PC-9 (cell line): ENCODE measurements around the gene PRDX4. TPM values are rescaled to one million over a fixed set of nuclear protein-coding genes. Genes with fewer than 3 reads are reported as not detected.
A peak's percentile ranks its signal among the peaks of the same experiment; 100 is the strongest.

ENCODE experiments used
- BruUV-seq: library from RNA; stranded (reverse); fragments of 400-500 nt; replicated peaks from 2 replicates; lab custom pipeline; 2021; lab: Mats Ljungman, UMichigan
- CTCF ChIA-PET: fragments of 300-600 bp; sonication (Branson Sonifier 250); formaldehyde crosslinking; loops from one replicate; lab custom pipeline; 2022; ENCODE audit warnings: antibody characterized with exemption; lab: Charles Lee
- POLR2A ChIA-PET: fragments of 300-600 bp; sonication (Branson Sonifier 250); formaldehyde crosslinking; loops from one replicate; lab custom pipeline; 2022; ENCODE audit warnings: antibody characterized with exemption; ENCODE audit not compliant: unreplicated experiment; lab: Charles Lee
- DNase-seq, 2 experiments: peaks; one replicate each; pipeline versions ENCODE4 v3.0.0 to v3.0.0-alpha.2; 2015 to 2022; ENCODE audit warnings: mixed read lengths in 1 of 2
- H2AFZ ChIP-seq: fragments of 200-600 bp; sonication (generic); 2 replicates; pipeline ENCODE4 v1.8.1; 2017; ENCODE audit warnings: antibody characterized with exemption
- H3F3A ChIP-seq: fragments of 200-600 bp; sonication (generic); 2 replicates; pipeline ENCODE4 v1.8.1; 2017; ENCODE audit warnings: antibody characterized with exemption, mild to moderate bottlenecking, low read depth; ENCODE audit not compliant: insufficient read depth
- H3K27ac ChIP-seq: fragments of 200-600 bp; sonication (generic); 2 replicates; pipeline ENCODE4 v1.6.1; 2016; ENCODE audit warnings: mixed run types
- H3K27me3 ChIP-seq: fragments of 200-600 bp; sonication (generic); 2 replicates; pipeline ENCODE4 v1.6.1; 2016; ENCODE audit warnings: low read depth, mixed run types; ENCODE audit not compliant: insufficient read depth
- H3K36me3 ChIP-seq: fragments of 200-600 bp; sonication (generic); 2 replicates; pipeline ENCODE4 v1.6.1; 2016; ENCODE audit warnings: low read depth, mixed run types
- H3K4me1 ChIP-seq: fragments of 200-600 bp; sonication (generic); replicated peaks from 2 replicates; pipeline ENCODE4 v1.6.1; 2016; ENCODE audit warnings: mixed run types; ENCODE audit not compliant: insufficient read depth
- H3K4me2 ChIP-seq: fragments of 200-600 bp; sonication (generic); 2 replicates; pipeline ENCODE4 v1.6.1; 2017; ENCODE audit warnings: mixed run types
- H3K4me3 ChIP-seq: fragments of 200-600 bp; sonication (generic); 2 replicates; pipeline ENCODE4 v1.6.1; 2016; ENCODE audit warnings: mixed run types
- H3K79me2 ChIP-seq: fragments of 200-600 bp; sonication (generic); 2 replicates; pipeline ENCODE4 v1.6.1; 2017; ENCODE audit warnings: low read depth, mixed run types
- H3K9me2 ChIP-seq: fragments of 200-600 bp; sonication (generic); 2 replicates; pipeline ENCODE4 v1.8.1; 2017; ENCODE audit warnings: mild to moderate bottlenecking; ENCODE audit not compliant: insufficient read depth
- H3K9me3 ChIP-seq: fragments of 200-600 bp; sonication (generic); 2 replicates; pipeline ENCODE4 v1.8.1; 2016; ENCODE audit warnings: low read depth; ENCODE audit not compliant: insufficient read depth
- H4K20me1 ChIP-seq: fragments of 200-600 bp; sonication (generic); 2 replicates; pipeline ENCODE4 v1.8.1; 2017; ENCODE audit not compliant: insufficient read depth
- CTCF ChIP-seq: fragments of 200-600 bp; sonication (generic); conservative IDR thresholded peaks from 2 replicates; pipeline ENCODE4 v1.6.1; 2017; ENCODE audit warnings: mixed run types, antibody characterized with exemption, mild to moderate bottlenecking, moderate library complexity
- EZH2 ChIP-seq: fragments of 200-600 bp; sonication (generic); IDR thresholded peaks from 2 replicates; pipeline ENCODE4 v1.8.0; 2017; ENCODE audit warnings: antibody characterized with exemption, low read depth
- intact Hi-C: fragments of 100-400 bp; cut with micrococcal nuclease; formaldehyde crosslinking; loops from one replicate; pipeline ENCODE4 v1.10.0; 2022; ENCODE audit not compliant: unreplicated experiment
- total RNA-seq: library from RNA; stranded (reverse); gene quantifications from 2 replicates; pipeline ENCODE4 v1.2.3, GENCODE V29; 2021

Gene PRDX4
- total RNA-seq, 1 experiment from 2014 or later, result 60.6 TPM

GRCh38 chrX:23664496-23664895, 2.8 kb upstream of the PRDX4 start:
- POLR2A ChIA-PET, result no interaction called here
- CTCF ChIA-PET, result no interaction called here
- intact Hi-C loops, result no loop called here

GRCh38 chrX:23666282-23666681, 1.0 kb upstream of the PRDX4 start:
- no peaks in the 10 kb centered on the region for H3K9me3 ChIP-seq
- intact Hi-C loops, result loop anchor here (5.0 kb wide), 1 partner anchor 486 kb away; no protein-coding TSS in a partner anchor
- no TSS peak for BruUV-seq
- no peak overlapping the region for H3K4me2 ChIP-seq
- H3K4me1 ChIP-seq, result peaks cover 12% of the 10 kb centered on the region; the same call in 1 of the 2 replicates
- H4K20me1 ChIP-seq, result no peaks in the 10 kb centered on the region
- CTCF ChIA-PET, result interaction anchor here (0.6 kb wide), 1 partner anchor 121 kb away, joined by 12 read pairs; no protein-coding TSS in a partner anchor
- POLR2A ChIA-PET, result no interaction called here
- TF ChIP-seq EZH2 (no peak), CTCF (no peak)
- peaks cover 19% of the 10 kb centered on the region for H3K79me2 ChIP-seq
- no peak for DNase-seq
- H3F3A ChIP-seq, result peaks cover 11% of the 10 kb centered on the region; the same call in 1 of the 2 replicates
- no peak overlapping the region for H3K27ac ChIP-seq
- no peak overlapping the region for H3K4me3 ChIP-seq
- H2AFZ ChIP-seq, result no peak overlapping the region
- no peaks in the 10 kb centered on the region for H3K27me3 ChIP-seq
- H3K36me3 ChIP-seq, result no peaks in the 10 kb centered on the region
- no peaks in the 10 kb centered on the region for H3K9me2 ChIP-seq

More at GRCh38 chrX:23664496-23664895, 2.8 kb upstream of the PRDX4 start:
- no peak for DNase-seq
- H3K4me3 ChIP-seq, result no peak overlapping the region
- H3K79me2 ChIP-seq, result peaks cover 17% of the 10 kb centered on the region
- H4K20me1 ChIP-seq, result no peaks in the 10 kb centered on the region
- H3K4me1 ChIP-seq, result peaks cover 12% of the 10 kb centered on the region; the same call in 1 of the 2 replicates
- no TSS peak for BruUV-seq
- no peaks in the 10 kb centered on the region for H3K9me3 ChIP-seq
- no peaks in the 10 kb centered on the region for H3K27me3 ChIP-seq
- no peaks in the 10 kb centered on the region for H3K36me3 ChIP-seq
- peaks cover 11% of the 10 kb centered on the region; the same call in 1 of the 2 replicates for H3F3A ChIP-seq
- TF ChIP-seq EZH2, result no peak
- H3K27ac ChIP-seq, result no peak overlapping the region
- no peak overlapping the region for H3K4me2 ChIP-seq
- no peak overlapping the region for H2AFZ ChIP-seq
- H3K9me2 ChIP-seq, result no peaks in the 10 kb centered on the region

GRCh38 chrX:23668335-23668734, 1.0 kb downstream of the PRDX4 start:
- CTCF ChIA-PET, result interaction anchor here (0.7 kb wide), 1 partner anchor 22 kb away, joined by 3 read pairs; no protein-coding TSS in a partner anchor
- H3K27ac ChIP-seq, result peak overlapping the region; percentile 81
- BruUV-seq, result no TSS peak

More at GRCh38 chrX:23668335-23668734, 1.0 kb downstream of the PRDX4 start:
- Histone ChIP-seq H3K4me3 (peak overlapping the region; percentile 61), H3K79me2 (peaks cover 19% of the 10 kb centered on the region), H3K9me3 (no peaks in the 10 kb centered on the region), H4K20me1 (no peaks in the 10 kb centered on the region), H3K9me2 (no peaks in the 10 kb centered on the region), H2AFZ (peak overlapping the region; percentile 96), H3K4me2 (peak overlapping the region; percentile 96), H3K4me1 (peaks cover 12% of the 10 kb centered on the region; the same call in 1 of the 2 replicates), H3K36me3 (peaks cover 5% of the 10 kb centered on the region), H3K27me3 (no peaks in the 10 kb centered on the region), H3F3A (peaks cover 11% of the 10 kb centered on the region; the same call in 1 of the 2 replicates)
- DNase-seq, result no peak
- POLR2A ChIA-PET, result no interaction called here
- TF ChIP-seq CTCF, result no peak
- TF ChIP-seq EZH2, result no peak
- intact Hi-C loops, result loop anchor here (5.0 kb wide), 1 partner anchor 484 kb away; no protein-coding TSS in a partner anchor
